H1 (cell line): ENCODE results near the gene CORT. TPM values are rescaled to one million over a fixed set of nuclear protein-coding genes. Genes with fewer than 3 reads are reported as not detected.
"Not testable (repeated sequence)": the region's sequence is repeated elsewhere in the genome, so short reads cannot be mapped to it uniquely, and the experiment has no call there.

ENCODE experiments used
- CTCF ChIA-PET: fragments of 300-600 bp; sonication (Branson Sonifier 250); formaldehyde crosslinking; loops from one replicate; lab custom pipeline; 2021; ENCODE audit not compliant: partially characterized antibody; lab: Charles Lee
- POLR2A ChIA-PET: fragments of 300-600 bp; sonication (Branson Sonifier 250); formaldehyde crosslinking; loops from one replicate; lab custom pipeline; 2021; ENCODE audit warnings: inconsistent platforms; ENCODE audit not compliant: partially characterized antibody; lab: Charles Lee
- DNase-seq, 2 experiments: peaks; one replicate each; pipeline versions ENCODE4 v3.0.0 to v3.0.0-alpha.2; 2010 to 2022; ENCODE audit warnings: low spot score in 2 of 2, low read depth in 1 of 2, mixed read lengths in 1 of 2
- FAIRE-seq: peaks from 2 replicates; lab custom pipeline; 2011; peaks lifted over from hg19 to GRCh38; lab: Jason Lieb, UNC
- H2AFZ ChIP-seq: 2 replicates; pipeline ENCODE4 v1.8.1; 2012; ENCODE audit warnings: low read length, inconsistent platforms
- H2AK5ac ChIP-seq: 2 replicates; pipeline ENCODE4 v1.6.1; 2013; ENCODE audit warnings: low read depth, low read length
- H2BK120ac ChIP-seq: replicated peaks from 2 replicates; pipeline ENCODE3; 2013; ENCODE audit warnings: low read depth, low read length, inconsistent platforms
- H2BK12ac ChIP-seq: 2 replicates; pipeline ENCODE4 v1.6.1; 2013; ENCODE audit warnings: low read depth, low read length
- H2BK15ac ChIP-seq: 2 replicates; pipeline ENCODE4 v1.6.1; 2013; ENCODE audit warnings: low read length
- H2BK20ac ChIP-seq: 2 replicates; pipeline ENCODE4 v1.6.1; 2013; ENCODE audit warnings: low read length
- H2BK5ac ChIP-seq: 2 replicates; pipeline ENCODE4 v1.6.1; 2013; ENCODE audit warnings: low read depth, low read length
- H3K14ac ChIP-seq: 2 replicates; pipeline ENCODE4 v1.6.1; 2013; ENCODE audit warnings: inconsistent platforms; ENCODE audit not compliant: insufficient read length
- H3K18ac ChIP-seq: 2 replicates; pipeline ENCODE4 v1.6.1; 2013; ENCODE audit warnings: low read length; ENCODE audit errors: extremely low read depth
- H3K23ac ChIP-seq: 2 replicates; pipeline ENCODE4 v1.6.1; 2013; ENCODE audit warnings: inconsistent platforms; ENCODE audit not compliant: insufficient read length
- H3K23me2 ChIP-seq: 2 replicates; pipeline ENCODE4 v1.6.1; 2013; ENCODE audit warnings: low read depth, low read length
- H3K27ac ChIP-seq: 2 replicates; pipeline ENCODE4 v1.6.1; 2011; ENCODE audit warnings: low read depth, low read length, inconsistent platforms
- H3K27me3 ChIP-seq, 4 experiments: replicated peaks in 1 of 4; 1 replicate in 1 of 4; 2 replicates in 3 of 4; pipeline versions ENCODE4 v1.6.1 to v1.8.1; 2011 to 2013; ENCODE audit warnings: low read length in 3 of 4, mild to moderate bottlenecking in 3 of 4, inconsistent platforms in 2 of 4, mixed read lengths in 2 of 4, moderate library complexity in 1 of 4; ENCODE audit not compliant: control insufficient read depth in 3 of 4, insufficient read depth in 3 of 4; ENCODE audit errors: extremely low read depth in 1 of 4
- H3K36me3 ChIP-seq, 4 experiments: 2 replicates each; pipeline versions ENCODE4 v1.6.1 to v1.8.1; 2011 to 2013; ENCODE audit warnings: mild to moderate bottlenecking in 4 of 4, low read length in 3 of 4, moderate library complexity in 2 of 4, control low read depth in 1 of 4, inconsistent platforms in 1 of 4; ENCODE audit not compliant: insufficient read depth in 4 of 4, control insufficient read depth in 2 of 4
- H3K4ac ChIP-seq: replicated peaks from 2 replicates; pipeline ENCODE3; 2013; ENCODE audit warnings: low read length, low read depth, mixed read lengths, inconsistent platforms; ENCODE audit not compliant: insufficient read length
- H3K4me1 ChIP-seq, 4 experiments: replicated peaks in 1 of 4; 1 replicate in 1 of 4; 2 replicates in 3 of 4; pipeline versions ENCODE4 v1.6.1 to v1.8.1; 2011 to 2013; ENCODE audit warnings: low read length in 3 of 4, inconsistent platforms in 2 of 4, mixed read lengths in 1 of 4; ENCODE audit not compliant: insufficient read depth in 4 of 4, control insufficient read depth in 3 of 4
- H3K4me2 ChIP-seq, 2 experiments: 2 replicates each; pipeline versions ENCODE4 v1.6.1 to v1.8.1; 2011 to 2013; ENCODE audit warnings: low read depth in 2 of 2, low read length in 2 of 2, control low read depth in 1 of 2, inconsistent platforms in 1 of 2, mild to moderate bottlenecking in 1 of 2; ENCODE audit not compliant: insufficient read depth in 1 of 2
- H3K4me3 ChIP-seq, 4 experiments: fragments of 200-600, 300-600 bp in 1 of 4; sonication (generic), shearing (Covaris generic), sonication (Bioruptor Twin) in 1 of 4; 2 replicates each; pipeline versions ENCODE4 v1.5.1 to v1.8.1; 2011 to 2016; ENCODE audit warnings: low read length in 4 of 4, low read depth in 3 of 4, control low read depth in 2 of 4, inconsistent platforms in 2 of 4, mild to moderate bottlenecking in 2 of 4, mixed read lengths in 1 of 4, moderate library complexity in 1 of 4; ENCODE audit not compliant: insufficient read depth in 2 of 4; ENCODE audit errors: extremely low read depth in 1 of 4
- H3K56ac ChIP-seq: replicated peaks from 2 replicates; pipeline ENCODE3; 2013; ENCODE audit warnings: low read depth, mild to moderate bottlenecking, mixed read lengths, low read length, inconsistent platforms; ENCODE audit not compliant: insufficient read length
- H3K79me1 ChIP-seq: 2 replicates; pipeline ENCODE4 v1.6.1; 2013; ENCODE audit warnings: low read depth, low read length, control low read depth
- H3K79me2 ChIP-seq, 2 experiments: 2 replicates each; pipeline versions ENCODE4 v1.6.1 to v1.8.1; 2012 to 2013; ENCODE audit warnings: low read length in 2 of 2, mild to moderate bottlenecking in 2 of 2, inconsistent platforms in 1 of 2; ENCODE audit not compliant: insufficient read depth in 2 of 2, control insufficient read depth in 1 of 2
- H3K9ac ChIP-seq, 4 experiments: replicated peaks in 1 of 4; 1 replicate in 1 of 4; 2 replicates in 3 of 4; pipeline versions ENCODE4 v1.6.1 to v1.8.1; 2011 to 2013; ENCODE audit warnings: low read depth in 3 of 4, low read length in 3 of 4, control low read depth in 2 of 4, mild to moderate bottlenecking in 2 of 4, moderate library complexity in 2 of 4, inconsistent platforms in 1 of 4; ENCODE audit errors: extremely low read depth in 1 of 4
- H3K9me3 ChIP-seq, 2 experiments: 2 replicates each; pipeline versions ENCODE4 v1.6.1 to v1.8.1; 2012 to 2013; ENCODE audit warnings: mild to moderate bottlenecking in 2 of 2, moderate library complexity in 2 of 2, control low read depth in 1 of 2, inconsistent platforms in 1 of 2, low read depth in 1 of 2, low read length in 1 of 2, mixed read lengths in 1 of 2; ENCODE audit not compliant: insufficient read depth in 2 of 2
- H4K20me1 ChIP-seq, 2 experiments: replicated peaks in 1 of 2; 2 replicates each; pipeline versions ENCODE3 to v1.8.1; 2011 to 2013; ENCODE audit warnings: inconsistent platforms in 2 of 2, low read length in 2 of 2, mild to moderate bottlenecking in 1 of 2; ENCODE audit not compliant: insufficient read depth in 2 of 2, control insufficient read depth in 1 of 2
- H4K5ac ChIP-seq: 2 replicates; pipeline ENCODE4 v1.6.1; 2013; ENCODE audit warnings: low read length, low read depth, mixed read lengths, inconsistent platforms; ENCODE audit not compliant: insufficient read length
- H4K8ac ChIP-seq: 2 replicates; pipeline ENCODE4 v1.8.0; 2013; ENCODE audit warnings: mild to moderate bottlenecking, moderate library complexity, low read length, inconsistent platforms; ENCODE audit not compliant: insufficient read depth; ENCODE audit errors: extremely low read depth
- H4K91ac ChIP-seq: replicated peaks from 2 replicates; pipeline ENCODE3; 2013; ENCODE audit warnings: low read length, mixed read lengths, inconsistent platforms; ENCODE audit not compliant: insufficient read length
- WGBS, 2 experiments: shearing (Covaris generic) in 1 of 2; methylation state at CpG; one replicate each; pipeline versions ENCODE4 v1.1.6 to v1.1.7; 2013 to 2015; ENCODE audit warnings: low lambda C conversion rate in 2 of 2, mixed read lengths in 2 of 2, inconsistent platforms in 1 of 2, low coverage in 1 of 2, missing lambda C conversion rate in 1 of 2; ENCODE audit not compliant: insufficient replicate concordance in 2 of 2, insufficient coverage in 1 of 2, insufficient read length in 1 of 2; ENCODE audit errors: extremely low coverage in 1 of 2, missing lambda C conversion rate in 1 of 2; 5-methylcytosine and 5-hydroxymethylcytosine counted together
- polyA plus RNA-seq, 7 experiments: library from polyadenylated mRNA; depleted of rRNA in 3 of 7; stranded (reverse) in 5 of 7; unstranded in 2 of 7; fragments of >200 nt in 5 of 7; fragments of 200-250 nt in 2 of 7; gene quantifications; 1 replicate in 5 of 7; 2 replicates in 1 of 7; 4 replicates in 1 of 7; pipeline versions ENCODE4 v1.2.1 to v1.2.3, GENCODE V29; 2011 to 2013; ENCODE audit warnings: missing spikeins in 2 of 7, mixed read lengths in 2 of 7
- total RNA-seq: library from RNA; stranded (reverse); fragmentation: NEBNext Ultra II Directional; extraction: Animal tissue kit (Norgen Biotek cat#: 25700); gene quantifications from 2 replicates; pipeline ENCODE4 v1.2.1, GENCODE V29; 2021

Gene CORT
- total and polyA plus RNA-seq, 2 of the 8 experiments (the other 6 are each of a cell fraction or from before 2014, with no cell fraction given), result 0.15 to 0.30 TPM

GRCh38 chr1:10426535-10426848, 23.3 kb upstream of the CORT start:
- not testable (repeated sequence) for H2BK15ac ChIP-seq, H3K23ac ChIP-seq, H2BK12ac ChIP-seq, H3K4me3 ChIP-seq, FAIRE-seq, H3K9ac ChIP-seq, H2AFZ ChIP-seq, H3K4me1 ChIP-seq, H4K8ac ChIP-seq, H4K20me1 ChIP-seq, H3K79me1 ChIP-seq, H3K27me3 ChIP-seq, H3K79me2 ChIP-seq, H3K23me2 ChIP-seq, DNase-seq, H2BK120ac ChIP-seq, H3K18ac ChIP-seq, H3K56ac ChIP-seq, H4K91ac ChIP-seq, H2BK5ac ChIP-seq, H2AK5ac ChIP-seq, H3K14ac ChIP-seq, H2BK20ac ChIP-seq, H3K27ac ChIP-seq, H3K36me3 ChIP-seq, H3K9me3 ChIP-seq, H3K4me2 ChIP-seq, H3K4ac ChIP-seq, H4K5ac ChIP-seq
- ChIA-PET POLR2A (interaction anchor here (0.6 to 0.9 kb wide), 2 partner anchors 13 to 49 kb away, joined by 3 to 4 read pairs; partner anchors contain the start of gene PEX14), CTCF (interaction anchor here (0.9 to 1.4 kb wide), 2 partner anchors 18 to 49 kb away, joined by 3 read pairs; no protein-coding TSS in a partner anchor)
- 94% methylated on average over 10 of the region's 21 CpGs; no CpG with 5 or more reads in 1 of the 2 experiments for WGBS, 2 experiments
